Measurements from ENCODE around the gene MAP3K4.

The MAP3K4 gene

GRCh38 chr6:161109366-161109765 lies 117.8 kb downstream of the MAP3K4 start:
- Histone ChIP-seq H3K36me3 (ENCODE audit: insufficient read depth, low read length) (peaks cover 89% of the 10 kb centered on the region), H3F3A (ENCODE audit: low read depth) (no peaks in the 10 kb centered on the region), H2AFZ (ENCODE audit: low read length) (no peak overlapping the region), H3K9me3 (ENCODE audit: insufficient read depth, low read depth, low read length) (no peaks in the 10 kb centered on the region), H3K9ac (ENCODE audit: low read depth, low read length, poor library complexity, severe bottlenecking) (no peak overlapping the region), H4K20me1 (ENCODE audit: insufficient read depth, low read length, poor library complexity, severe bottlenecking) (no peaks in the 10 kb centered on the region), H3K4me2 (ENCODE audit: low read depth, low read length, poor library complexity, severe bottlenecking) (no peak overlapping the region), H3K27me3 (ENCODE audit: insufficient read depth, low read length, poor library complexity, severe bottlenecking) (no peaks in the 10 kb centered on the region), H3K4me1 (ENCODE audit: insufficient read depth, low read length, poor library complexity, severe bottlenecking) (no peaks in the 10 kb centered on the region), H3K4me3 (ENCODE audit: low read length, poor library complexity, severe bottlenecking) (no peak overlapping the region), H3K79me2 (ENCODE audit: insufficient read depth, low read length) (no peaks in the 10 kb centered on the region), H3K9me2 (replicated peaks; ENCODE audit: low read depth, low read length) (no peaks in the 10 kb centered on the region)
- no peak for TF ChIP-seq CTCF (conservative IDR thresholded peaks at IDR 0.05; ENCODE audit: low read length)
- no peak for TF ChIP-seq EZH2phosphoT487 (IDR thresholded peaks at IDR 0.05; ENCODE audit: borderline replicate concordance)

GRCh38 chr6:161110028-161110779 lies 118.6 kb downstream of the MAP3K4 start:
- Histone ChIP-seq H3K79me2 (ENCODE audit: insufficient read depth, low read length) (no peaks in the 10 kb centered on the region), H3K4me3 (ENCODE audit: low read length, poor library complexity, severe bottlenecking) (no peak overlapping the region), H3K27me3 (ENCODE audit: insufficient read depth, low read length, poor library complexity, severe bottlenecking) (no peaks in the 10 kb centered on the region), H3F3A (ENCODE audit: low read depth) (no peaks in the 10 kb centered on the region), H3K4me2 (ENCODE audit: low read depth, low read length, poor library complexity, severe bottlenecking) (no peak overlapping the region), H4K20me1 (ENCODE audit: insufficient read depth, low read length, poor library complexity, severe bottlenecking) (no peaks in the 10 kb centered on the region), H3K9me3 (ENCODE audit: insufficient read depth, low read depth, low read length) (no peaks in the 10 kb centered on the region), H3K9me2 (replicated peaks; ENCODE audit: low read depth, low read length) (no peaks in the 10 kb centered on the region), H3K4me1 (ENCODE audit: insufficient read depth, low read length, poor library complexity, severe bottlenecking) (no peaks in the 10 kb centered on the region), H3K9ac (ENCODE audit: low read depth, low read length, poor library complexity, severe bottlenecking) (no peak overlapping the region), H2AFZ (ENCODE audit: low read length) (no peak overlapping the region), H3K36me3 (ENCODE audit: insufficient read depth, low read length) (peaks cover 91% of the 10 kb centered on the region)
- TF ChIP-seq EZH2phosphoT487 (IDR thresholded peaks at IDR 0.05; ENCODE audit: borderline replicate concordance) (no peak), CTCF (conservative IDR thresholded peaks at IDR 0.05; ENCODE audit: low read length) (no peak)

- TF ChIP-seq CTCF (conservative IDR thresholded peaks at IDR 0.05; ENCODE audit: low read length) (no peak), EZH2phosphoT487 (IDR thresholded peaks at IDR 0.05; ENCODE audit: borderline replicate concordance) (no peak)
- Histone ChIP-seq H3K9me2 (replicated peaks; ENCODE audit: low read depth, low read length) (no peaks in the 10 kb centered on the region), H3K4me3 (ENCODE audit: low read length, poor library complexity, severe bottlenecking) (no peak overlapping the region), H3K9ac (ENCODE audit: low read depth, low read length, poor library complexity, severe bottlenecking) (no peak overlapping the region), H3K4me2 (ENCODE audit: low read depth, low read length, poor library complexity, severe bottlenecking) (no peak overlapping the region), H4K20me1 (ENCODE audit: insufficient read depth, low read length, poor library complexity, severe bottlenecking) (no peaks in the 10 kb centered on the region), H2AFZ (ENCODE audit: low read length) (no peak overlapping the region), H3K27me3 (ENCODE audit: insufficient read depth, low read length, poor library complexity, severe bottlenecking) (no peaks in the 10 kb centered on the region), H3K4me1 (ENCODE audit: insufficient read depth, low read length, poor library complexity, severe bottlenecking) (no peaks in the 10 kb centered on the region), H3K79me2 (ENCODE audit: insufficient read depth, low read length) (no peaks in the 10 kb centered on the region), H3F3A (ENCODE audit: low read depth) (no peaks in the 10 kb centered on the region), H3K9me3 (ENCODE audit: insufficient read depth, low read depth, low read length) (no peaks in the 10 kb centered on the region), H3K36me3 (ENCODE audit: insufficient read depth, low read length) (peaks cover 94% of the 10 kb centered on the region)
Measured at GRCh38 chr6:161111261-161111660, 119.7 kb downstream of the MAP3K4 start.
